MM.1S (cell line): ENCODE results near the gene SLC29A3.

Experiments used
- CTCF ChIP-seq: fragments of 300-600 bp; sonication (generic); IDR thresholded peaks from 2 replicates; pipeline ENCODE4 v1.5.1; 2016; ENCODE audit warnings: antibody characterized with exemption, low read length, mixed read lengths
- EZH2 ChIP-seq: fragments of 300-600 bp; sonication (generic); optimal IDR thresholded peaks from 2 replicates; pipeline ENCODE3; 2017; ENCODE audit warnings: low read depth, mild to moderate bottlenecking, antibody characterized with exemption, low read length, mixed read lengths

DNA sequence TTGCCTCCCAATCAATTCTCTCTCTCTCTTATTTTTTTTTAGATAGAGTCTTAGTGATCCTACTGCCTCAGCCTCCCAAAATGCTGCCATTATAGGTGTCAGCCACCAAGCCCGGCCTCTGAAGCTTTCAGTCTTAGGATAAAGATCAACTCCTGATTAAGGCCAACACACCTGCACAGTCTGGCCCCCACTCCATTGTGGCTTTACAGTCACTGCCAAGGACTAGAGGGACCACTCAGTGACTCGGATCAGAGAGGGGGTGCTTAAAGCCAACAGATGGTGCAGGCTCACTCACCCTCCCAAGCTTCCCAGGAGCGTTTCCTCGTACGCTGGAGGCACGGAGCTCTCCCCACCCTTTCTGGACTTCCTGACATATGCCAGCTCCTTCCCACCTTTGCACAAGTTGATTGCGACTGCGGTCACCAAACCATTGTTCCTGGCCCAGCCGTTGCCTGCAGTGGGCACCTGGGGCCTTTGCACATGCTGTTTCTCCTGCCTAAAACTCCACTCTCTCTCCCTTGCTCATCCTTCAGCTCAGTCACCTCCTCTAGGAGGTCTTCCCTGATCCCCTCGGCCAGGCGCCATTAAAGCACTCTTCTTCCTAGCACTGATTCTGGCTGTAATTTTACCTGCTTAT, 76.0 kb downstream of the SLC29A3 start:
- TF ChIP-seq CTCF: no peak
- no peak for TF ChIP-seq EZH2
